ENCODE data around the gene SPAG9.

Gene SPAG9

GRCh38 chr17:51076821-51077220 lies 43.8 kb downstream of the SPAG9 start:
- Mint-ChIP-seq H3K27ac (no peak overlapping the region), H3K4me1 (peaks cover 10% of the 10 kb centered on the region), H3K9me3 (no peaks in the 10 kb centered on the region), H3K4me3 (no peak overlapping the region), H3K36me3 (peaks cover 17% of the 10 kb centered on the region), H3K27me3 (no peaks in the 10 kb centered on the region)

- Mint-ChIP-seq H3K4me1 (peaks cover 34% of the 10 kb centered on the region), H3K27ac (no peak overlapping the region), H3K9me3 (no peaks in the 10 kb centered on the region), H3K4me3 (no peak overlapping the region), H3K27me3 (no peaks in the 10 kb centered on the region), H3K36me3 (peaks cover 10% of the 10 kb centered on the region)
Measured at GRCh38 chr17:51071556-51071955, 49.1 kb downstream of the SPAG9 start.

- Mint-ChIP-seq H3K27me3 (no peaks in the 10 kb centered on the region), H3K36me3 (peaks cover 11% of the 10 kb centered on the region), H3K9me3 (no peaks in the 10 kb centered on the region), H3K4me3 (no peak overlapping the region), H3K27ac (no peak overlapping the region), H3K4me1 (peaks cover 35% of the 10 kb centered on the region)
Measured at GRCh38 chr17:51065466-51065865, 55.2 kb downstream of the SPAG9 start.

GRCh38 chr17:51064061-51064735 lies 56.5 kb downstream of the SPAG9 start:
- no peaks in the 10 kb centered on the region for H3K27me3 Mint-ChIP-seq
- H3K4me3 Mint-ChIP-seq = no peak overlapping the region
- H3K4me1 Mint-ChIP-seq = peaks cover 38% of the 10 kb centered on the region
- no peak overlapping the region for H3K27ac Mint-ChIP-seq
- H3K9me3 Mint-ChIP-seq = no peaks in the 10 kb centered on the region
- peaks cover 9% of the 10 kb centered on the region for H3K36me3 Mint-ChIP-seq

GRCh38 chr17:51060396-51060795 lies 60.3 kb downstream of the SPAG9 start:
- Mint-ChIP-seq H3K27ac (no peak overlapping the region), H3K36me3 (peaks cover 4% of the 10 kb centered on the region), H3K9me3 (no peaks in the 10 kb centered on the region), H3K4me3 (no peak overlapping the region), H3K4me1 (peaks cover 33% of the 10 kb centered on the region), H3K27me3 (no peaks in the 10 kb centered on the region)

GRCh38 chr17:51059781-51060180 lies 60.9 kb downstream of the SPAG9 start:
- peaks cover 4% of the 10 kb centered on the region for H3K36me3 Mint-ChIP-seq
- H3K9me3 Mint-ChIP-seq = no peaks in the 10 kb centered on the region
- no peaks in the 10 kb centered on the region for H3K27me3 Mint-ChIP-seq
- peaks cover 33% of the 10 kb centered on the region for H3K4me1 Mint-ChIP-seq
- no peak overlapping the region for H3K27ac Mint-ChIP-seq
- no peak overlapping the region for H3K4me3 Mint-ChIP-seq

GRCh38 chr17:51057534-51057933 lies 63.1 kb downstream of the SPAG9 start:
- no peaks in the 10 kb centered on the region for H3K27me3 Mint-ChIP-seq
- H3K4me1 Mint-ChIP-seq = peaks cover 24% of the 10 kb centered on the region
- H3K4me3 Mint-ChIP-seq = no peak overlapping the region
- H3K27ac Mint-ChIP-seq = no peak overlapping the region
- H3K9me3 Mint-ChIP-seq = no peaks in the 10 kb centered on the region
- H3K36me3 Mint-ChIP-seq = peaks cover 2% of the 10 kb centered on the region

- H3K4me1 Mint-ChIP-seq = peaks cover 21% of the 10 kb centered on the region
- no peaks in the 10 kb centered on the region for H3K9me3 Mint-ChIP-seq
- H3K4me3 Mint-ChIP-seq = no peak overlapping the region
- H3K27ac Mint-ChIP-seq = no peak overlapping the region
- H3K27me3 Mint-ChIP-seq = no peaks in the 10 kb centered on the region
- H3K36me3 Mint-ChIP-seq = peaks cover 2% of the 10 kb centered on the region
Measured at GRCh38 chr17:51056813-51057510, 63.7 kb downstream of the SPAG9 start.

GRCh38 chr17:51054748-51055147 lies 65.9 kb downstream of the SPAG9 start:
- Mint-ChIP-seq H3K27ac (no peak overlapping the region), H3K4me1 (peaks cover 29% of the 10 kb centered on the region), H3K9me3 (no peaks in the 10 kb centered on the region), H3K27me3 (no peaks in the 10 kb centered on the region), H3K36me3 (peaks cover 7% of the 10 kb centered on the region), H3K4me3 (no peak overlapping the region)

- no peaks in the 10 kb centered on the region for H3K9me3 Mint-ChIP-seq
- H3K36me3 Mint-ChIP-seq = peaks cover 7% of the 10 kb centered on the region
- no peak overlapping the region for H3K27ac Mint-ChIP-seq
- peaks cover 29% of the 10 kb centered on the region for H3K4me1 Mint-ChIP-seq
- H3K4me3 Mint-ChIP-seq = no peak overlapping the region
- no peaks in the 10 kb centered on the region for H3K27me3 Mint-ChIP-seq
Measured at GRCh38 chr17:51052235-51052634, 68.4 kb downstream of the SPAG9 start.

GRCh38 chr17:51050291-51051033 lies 70.2 kb downstream of the SPAG9 start:
- Mint-ChIP-seq H3K9me3 (no peaks in the 10 kb centered on the region), H3K4me3 (no peak overlapping the region), H3K27me3 (no peaks in the 10 kb centered on the region), H3K4me1 (peaks cover 23% of the 10 kb centered on the region), H3K36me3 (peaks cover 7% of the 10 kb centered on the region), H3K27ac (peak overlapping the region; percentile 7)

- Mint-ChIP-seq H3K9me3 (no peaks in the 10 kb centered on the region), H3K27ac (no peak overlapping the region), H3K27me3 (no peaks in the 10 kb centered on the region), H3K36me3 (peaks cover 7% of the 10 kb centered on the region), H3K4me1 (peaks cover 31% of the 10 kb centered on the region), H3K4me3 (no peak overlapping the region)
Measured at GRCh38 chr17:51046514-51047384, 73.9 kb downstream of the SPAG9 start.

- Mint-ChIP-seq H3K27me3 (no peaks in the 10 kb centered on the region), H3K36me3 (peaks cover 7% of the 10 kb centered on the region), H3K4me3 (no peak overlapping the region), H3K4me1 (peaks cover 31% of the 10 kb centered on the region), H3K9me3 (no peaks in the 10 kb centered on the region), H3K27ac (no peak overlapping the region)
Measured at GRCh38 chr17:51046046-51046445, 74.6 kb downstream of the SPAG9 start.

- Mint-ChIP-seq H3K27me3 (no peaks in the 10 kb centered on the region), H3K9me3 (no peaks in the 10 kb centered on the region), H3K27ac (no peak overlapping the region), H3K4me3 (no peak overlapping the region), H3K36me3 (peaks cover 5% of the 10 kb centered on the region), H3K4me1 (peaks cover 29% of the 10 kb centered on the region)
Measured at GRCh38 chr17:51045621-51046020, 75.0 kb downstream of the SPAG9 start.

GRCh38 chr17:51044976-51045375 lies 75.7 kb downstream of the SPAG9 start:
- peaks cover 3% of the 10 kb centered on the region for H3K36me3 Mint-ChIP-seq
- peaks cover 22% of the 10 kb centered on the region for H3K4me1 Mint-ChIP-seq
- no peaks in the 10 kb centered on the region for H3K9me3 Mint-ChIP-seq
- H3K27ac Mint-ChIP-seq = no peak overlapping the region
- H3K27me3 Mint-ChIP-seq = no peaks in the 10 kb centered on the region
- no peak overlapping the region for H3K4me3 Mint-ChIP-seq
